Lower leg skin (tissue), 3 donors: ENCODE measurements around the gene ROBO1.

ENCODE experiments used
- POLR2A ChIP-seq, 2 donors: fragments of 450-650 bp; IDR thresholded peaks; one replicate each; pipeline ENCODE4 v1.6.1; 2016 to 2017; ENCODE audit warnings: antibody characterized with exemption in 2 of 2, mild to moderate bottlenecking in 1 of 2, moderate library complexity in 1 of 2
- TF ChIP-seq, protein P1 (sequence below), 3 donors: fragments of 450-650 bp; IDR thresholded peaks; one replicate each; pipeline ENCODE4 v1.5.1; 2016; ENCODE audit warnings: antibody characterized with exemption in 3 of 3, mild to moderate bottlenecking in 3 of 3, moderate library complexity in 2 of 3

DNA sequence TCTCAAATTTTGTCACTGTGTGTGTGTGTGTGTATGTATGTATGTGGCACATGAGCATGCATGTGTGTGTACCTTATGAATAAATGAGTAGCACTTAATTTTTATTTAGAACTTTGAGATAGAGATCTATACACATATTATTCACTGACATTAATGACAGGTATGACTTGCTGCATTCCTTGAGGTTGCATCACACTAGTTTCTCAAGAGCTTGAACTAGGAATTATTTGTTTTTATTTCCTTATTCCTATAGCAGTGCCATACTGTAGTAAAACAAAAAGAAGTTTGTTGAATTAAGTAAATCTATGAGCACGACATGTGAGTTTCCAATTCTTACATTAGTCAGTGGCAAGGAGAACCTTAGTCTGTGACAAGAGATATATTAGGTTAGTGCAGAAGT is 943.9 kb downstream of the ROBO1 start:
- TF ChIP-seq, protein P1, sequence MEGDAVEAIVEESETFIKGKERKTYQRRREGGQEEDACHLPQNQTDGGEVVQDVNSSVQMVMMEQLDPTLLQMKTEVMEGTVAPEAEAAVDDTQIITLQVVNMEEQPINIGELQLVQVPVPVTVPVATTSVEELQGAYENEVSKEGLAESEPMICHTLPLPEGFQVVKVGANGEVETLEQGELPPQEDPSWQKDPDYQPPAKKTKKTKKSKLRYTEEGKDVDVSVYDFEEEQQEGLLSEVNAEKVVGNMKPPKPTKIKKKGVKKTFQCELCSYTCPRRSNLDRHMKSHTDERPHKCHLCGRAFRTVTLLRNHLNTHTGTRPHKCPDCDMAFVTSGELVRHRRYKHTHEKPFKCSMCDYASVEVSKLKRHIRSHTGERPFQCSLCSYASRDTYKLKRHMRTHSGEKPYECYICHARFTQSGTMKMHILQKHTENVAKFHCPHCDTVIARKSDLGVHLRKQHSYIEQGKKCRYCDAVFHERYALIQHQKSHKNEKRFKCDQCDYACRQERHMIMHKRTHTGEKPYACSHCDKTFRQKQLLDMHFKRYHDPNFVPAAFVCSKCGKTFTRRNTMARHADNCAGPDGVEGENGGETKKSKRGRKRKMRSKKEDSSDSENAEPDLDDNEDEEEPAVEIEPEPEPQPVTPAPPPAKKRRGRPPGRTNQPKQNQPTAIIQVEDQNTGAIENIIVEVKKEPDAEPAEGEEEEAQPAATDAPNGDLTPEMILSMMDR (IDR thresholded peaks at IDR 0.05), result no peak
- no peak for TF ChIP-seq POLR2A (IDR thresholded peaks at IDR 0.05)
